PFSK-1 (cell line): ENCODE results near the gene SUCO.

Source experiments
- SIN3A ChIP-seq: IDR thresholded peaks from 2 replicates; pipeline ENCODE4 v1.6.1; 2012; ENCODE audit warnings: mild to moderate bottlenecking, low read length, moderate library complexity, borderline replicate concordance; ENCODE audit not compliant: insufficient read depth
- TF ChIP-seq, protein P1 (sequence below), 2 experiments: IDR thresholded peaks; 2 replicates each; pipeline versions ENCODE4 v1.6.1 to v1.8.0; 2011 to 2012; ENCODE audit warnings: low read depth in 2 of 2, low read length in 2 of 2, control low read depth in 1 of 2, inconsistent platforms in 1 of 2, mild to moderate bottlenecking in 1 of 2, moderate library complexity in 1 of 2; ENCODE audit not compliant: insufficient read depth in 1 of 2

DNA sequence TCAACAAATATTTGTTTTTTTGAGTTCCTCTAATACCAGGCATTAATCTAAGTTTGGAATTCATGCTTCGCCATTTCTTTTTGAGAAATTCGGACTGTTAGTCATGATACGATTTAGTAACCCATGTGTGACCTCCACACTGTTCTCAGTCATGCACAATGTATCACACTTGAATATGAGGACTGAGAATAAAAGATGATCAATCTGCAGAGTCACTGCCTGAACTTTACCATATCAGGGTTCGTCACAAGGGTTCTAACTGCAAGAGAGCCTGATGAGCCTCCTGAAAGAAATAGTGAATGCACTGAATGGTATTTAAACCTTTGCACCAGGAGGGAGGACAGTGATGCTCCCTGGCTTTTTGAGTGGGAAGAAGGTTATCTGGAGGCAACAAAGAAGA lies 115.0 kb downstream of the SUCO start:
- TF ChIP-seq SIN3A: no peak
- TF ChIP-seq, protein P1, sequence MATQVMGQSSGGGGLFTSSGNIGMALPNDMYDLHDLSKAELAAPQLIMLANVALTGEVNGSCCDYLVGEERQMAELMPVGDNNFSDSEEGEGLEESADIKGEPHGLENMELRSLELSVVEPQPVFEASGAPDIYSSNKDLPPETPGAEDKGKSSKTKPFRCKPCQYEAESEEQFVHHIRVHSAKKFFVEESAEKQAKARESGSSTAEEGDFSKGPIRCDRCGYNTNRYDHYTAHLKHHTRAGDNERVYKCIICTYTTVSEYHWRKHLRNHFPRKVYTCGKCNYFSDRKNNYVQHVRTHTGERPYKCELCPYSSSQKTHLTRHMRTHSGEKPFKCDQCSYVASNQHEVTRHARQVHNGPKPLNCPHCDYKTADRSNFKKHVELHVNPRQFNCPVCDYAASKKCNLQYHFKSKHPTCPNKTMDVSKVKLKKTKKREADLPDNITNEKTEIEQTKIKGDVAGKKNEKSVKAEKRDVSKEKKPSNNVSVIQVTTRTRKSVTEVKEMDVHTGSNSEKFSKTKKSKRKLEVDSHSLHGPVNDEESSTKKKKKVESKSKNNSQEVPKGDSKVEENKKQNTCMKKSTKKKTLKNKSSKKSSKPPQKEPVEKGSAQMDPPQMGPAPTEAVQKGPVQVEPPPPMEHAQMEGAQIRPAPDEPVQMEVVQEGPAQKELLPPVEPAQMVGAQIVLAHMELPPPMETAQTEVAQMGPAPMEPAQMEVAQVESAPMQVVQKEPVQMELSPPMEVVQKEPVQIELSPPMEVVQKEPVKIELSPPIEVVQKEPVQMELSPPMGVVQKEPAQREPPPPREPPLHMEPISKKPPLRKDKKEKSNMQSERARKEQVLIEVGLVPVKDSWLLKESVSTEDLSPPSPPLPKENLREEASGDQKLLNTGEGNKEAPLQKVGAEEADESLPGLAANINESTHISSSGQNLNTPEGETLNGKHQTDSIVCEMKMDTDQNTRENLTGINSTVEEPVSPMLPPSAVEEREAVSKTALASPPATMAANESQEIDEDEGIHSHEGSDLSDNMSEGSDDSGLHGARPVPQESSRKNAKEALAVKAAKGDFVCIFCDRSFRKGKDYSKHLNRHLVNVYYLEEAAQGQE (IDR thresholded peaks at IDR 0.05; ENCODE audit: insufficient read depth in 1 of 2, low read depth in 2 of 2, low read length in 2 of 2): no peak
